Psoas muscle (tissue), 8 donors: ENCODE results near the gene ADAMTS2. TPM values are rescaled to one million over a fixed set of nuclear protein-coding genes. Genes with fewer than 3 reads are reported as not detected.

Experiments used
- ATAC-seq, 4 donors: fragments of 200-7000 bp; cut with Tn5 transposase; one replicate each; pipeline ENCODE4 v1.9.1; 2020; ENCODE audit warnings: moderate library complexity in 3 of 4, mild to moderate bottlenecking in 2 of 4
- DNase-seq, 2 donors: peaks; one replicate each; pipeline ENCODE4 v3.0.0-alpha.2; 2020
- H3K27ac ChIP-seq: fragments of 200-600 bp; one replicate; pipeline ENCODE4 v1.8.0; 2022
- H3K27me3 ChIP-seq, 3 donors: fragments of 200-600 bp in 1 of 3; one replicate each; pipeline versions ENCODE4 v1.6.1 to v1.8.0; 2013 to 2022; ENCODE audit warnings: low read length in 2 of 3, mild to moderate bottlenecking in 2 of 3, moderate library complexity in 1 of 3; ENCODE audit not compliant: insufficient read depth in 3 of 3
- H3K36me3 ChIP-seq, 2 donors: fragments of 200-600 bp in 1 of 2; one replicate each; pipeline versions ENCODE4 v1.6.1 to v1.8.0; 2013 to 2022; ENCODE audit warnings: low read depth in 1 of 2, mild to moderate bottlenecking in 1 of 2, moderate library complexity in 1 of 2; ENCODE audit not compliant: insufficient read depth in 1 of 2
- H3K4me1 ChIP-seq: fragments of 200-600 bp; one replicate; pipeline ENCODE4 v1.8.0; 2022
- H3K4me3 ChIP-seq: fragments of 200-600 bp; one replicate; pipeline ENCODE4 v1.8.0; 2022; ENCODE audit warnings: mild to moderate bottlenecking
- H3K9me3 ChIP-seq: fragments of 200-600 bp; one replicate; pipeline ENCODE4 v1.8.0; 2022
- CTCF ChIP-seq: fragments of 200-600 bp; IDR thresholded peaks from one replicate; pipeline ENCODE4 v1.8.0; 2022; ENCODE audit warnings: antibody characterized with exemption
- WGBS, 3 donors: extraction: QIAGEN DNeasy Blood & Tissue Kit; methylation state at CpG; one replicate each; pipeline versions ENCODE4 v1.1.6 to v1.1.7; 2013; 5-methylcytosine and 5-hydroxymethylcytosine counted together
- intact Hi-C, 2 donors: fragments of 100-400 bp; cut with DNase I; formaldehyde crosslinking; loops; one replicate each; pipeline versions ENCODE4 v1.11.0 to v1.14.2; 2022
- polyA plus RNA-seq, 3 donors: library from polyadenylated mRNA; stranded (reverse); fragments of 200-250 nt; gene quantifications; one replicate each; pipeline ENCODE4 v1.2.3, GENCODE V29; 2013
- total RNA-seq, 4 donors: library from RNA; stranded (reverse); fragmentation: NEBNext Ultra II Directional in 2 of 4; extraction: Animal tissue kit (Norgen Biotek cat#: 25700) in 2 of 4; gene quantifications; one replicate each; pipeline versions ENCODE4 v1.2.1 to v1.2.4, GENCODE V29; 2021 to 2023
- donor health status: healthy with polysubstance abuse.
- donor health status: DM: no; HTN: no; CAD: no; lungs with moderate emphysema.
- donor health status: Bipolar disorder and iron deficiency.
- donor health status: healthy.
- donor health status: DM: yes; HTN: yes; CAD: no.
- donor health status: DM: no; HTN: no; CAD: no.
- donor health status: DM: no; HTN: no; CAD: no.
- donor health status: DM: yes; HTN: yes; CAD: no.

The ADAMTS2 gene
- total and polyA plus RNA-seq, 7 donors: 0.83 to 3.7 (median 2.0) TPM

- intact Hi-C loops: no loop called here
- 86 to 87% (median 86%) methylated on average over 13 to 14 of the region's 14 CpGs for WGBS, 3 donors
- ATAC-seq (no peak), DNase-seq (no peak)
- no peak overlapping the region for H3K27ac ChIP-seq
- no peaks in the 10 kb centered on the region for H3K9me3 ChIP-seq
- no peak for TF ChIP-seq CTCF
- H3K4me3 ChIP-seq: no peak overlapping the region
- no peaks in the 10 kb centered on the region for H3K4me1 ChIP-seq
- no peaks in the 10 kb centered on the region for H3K36me3 ChIP-seq
- no peaks in the 10 kb centered on the region for H3K27me3 ChIP-seq
Observed at GRCh38 chr5:179130101-179130681, 215.1 kb downstream of the ADAMTS2 start.

- Histone ChIP-seq H3K27ac (no peak overlapping the region), H3K36me3 (no peaks in the 10 kb centered on the region), H3K9me3 (no peaks in the 10 kb centered on the region), H3K4me3 (no peak overlapping the region), H3K4me1 (no peaks in the 10 kb centered on the region), H3K27me3 (no peaks in the 10 kb centered on the region)
- ATAC-seq: no peak
- intact Hi-C loops: no loop called here
- DNase-seq: no peak
- 46 to 66% (median 49%) methylated on average over 17 to 18 of the region's 18 CpGs for WGBS, 3 donors
- no peak for TF ChIP-seq CTCF
Observed at GRCh38 chr5:179129607-179130071, 215.6 kb downstream of the ADAMTS2 start.

- no peak for DNase-seq
- no peak for ATAC-seq
- Histone ChIP-seq H3K4me1 (no peaks in the 10 kb centered on the region), H3K4me3 (no peak overlapping the region), H3K27me3 (no peaks in the 10 kb centered on the region), H3K9me3 (no peaks in the 10 kb centered on the region), H3K36me3 (no peaks in the 10 kb centered on the region), H3K27ac (no peak overlapping the region)
- no peak for TF ChIP-seq CTCF
- WGBS, 3 donors: 72 to 78% (median 76%) methylated on average over 14 of the region's 14 CpGs
- intact Hi-C loops: no loop called here
Observed at GRCh38 chr5:179128976-179129375, 216.3 kb downstream of the ADAMTS2 start.

GRCh38 chr5:179128041-179128365, 217.3 kb downstream of the ADAMTS2 start:
- DNase-seq: no peak
- H3K4me1 ChIP-seq: no peaks in the 10 kb centered on the region
- TF ChIP-seq CTCF: no peak
- no peaks in the 10 kb centered on the region for H3K36me3 ChIP-seq
- intact Hi-C loops: no loop called here
- H3K4me3 ChIP-seq: no peak overlapping the region
- no peaks in the 10 kb centered on the region for H3K27me3 ChIP-seq
- WGBS, 3 donors: 87 to 93% (median 90%) methylated on average over 10 of the region's 10 CpGs
- H3K27ac ChIP-seq: no peak overlapping the region
- no peak for ATAC-seq
- H3K9me3 ChIP-seq: no peaks in the 10 kb centered on the region
